ENCODE measurements around the gene RITA1.

The RITA1 gene

DNA sequence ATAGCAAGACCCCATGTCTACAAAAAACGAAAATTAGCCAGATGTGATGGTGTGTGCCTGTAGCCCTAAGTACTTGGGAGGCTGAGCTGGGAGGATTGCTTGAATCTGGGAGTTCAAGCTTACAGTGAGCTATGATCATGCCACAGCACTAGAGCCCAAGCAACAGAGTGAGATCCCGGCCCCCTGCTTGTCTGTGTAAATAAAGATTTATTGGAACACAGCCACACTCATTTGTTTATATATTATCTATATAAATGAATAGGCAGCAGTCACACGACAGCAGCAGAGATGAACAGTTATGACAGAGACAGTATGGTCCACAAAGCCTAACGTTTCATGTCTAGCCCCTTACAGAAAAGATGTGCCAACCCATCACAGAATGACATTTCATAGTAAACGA lies 15.1 kb upstream of the RITA1 start:
- TF ChIP-seq, protein P1, sequence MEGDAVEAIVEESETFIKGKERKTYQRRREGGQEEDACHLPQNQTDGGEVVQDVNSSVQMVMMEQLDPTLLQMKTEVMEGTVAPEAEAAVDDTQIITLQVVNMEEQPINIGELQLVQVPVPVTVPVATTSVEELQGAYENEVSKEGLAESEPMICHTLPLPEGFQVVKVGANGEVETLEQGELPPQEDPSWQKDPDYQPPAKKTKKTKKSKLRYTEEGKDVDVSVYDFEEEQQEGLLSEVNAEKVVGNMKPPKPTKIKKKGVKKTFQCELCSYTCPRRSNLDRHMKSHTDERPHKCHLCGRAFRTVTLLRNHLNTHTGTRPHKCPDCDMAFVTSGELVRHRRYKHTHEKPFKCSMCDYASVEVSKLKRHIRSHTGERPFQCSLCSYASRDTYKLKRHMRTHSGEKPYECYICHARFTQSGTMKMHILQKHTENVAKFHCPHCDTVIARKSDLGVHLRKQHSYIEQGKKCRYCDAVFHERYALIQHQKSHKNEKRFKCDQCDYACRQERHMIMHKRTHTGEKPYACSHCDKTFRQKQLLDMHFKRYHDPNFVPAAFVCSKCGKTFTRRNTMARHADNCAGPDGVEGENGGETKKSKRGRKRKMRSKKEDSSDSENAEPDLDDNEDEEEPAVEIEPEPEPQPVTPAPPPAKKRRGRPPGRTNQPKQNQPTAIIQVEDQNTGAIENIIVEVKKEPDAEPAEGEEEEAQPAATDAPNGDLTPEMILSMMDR (IDR thresholded peaks at IDR 0.05): no peak
- no peak overlapping the region for H3K27ac ChIP-seq
- no peak overlapping the region for H3K4me3 ChIP-seq (ENCODE audit: low read depth in 1 of 2, low read length in 1 of 2)
- no peaks in the 10 kb centered on the region for H3K27me3 ChIP-seq
- peaks cover 87% of the 10 kb centered on the region for H3K36me3 ChIP-seq
- no peaks in the 10 kb centered on the region for H3K4me1 ChIP-seq (ENCODE audit: control insufficient read depth in 1 of 2, insufficient read depth in 1 of 2, low read depth in 1 of 2, low read length in 1 of 2)
- no peaks in the 10 kb centered on the region for H3K9me3 ChIP-seq

DNA sequence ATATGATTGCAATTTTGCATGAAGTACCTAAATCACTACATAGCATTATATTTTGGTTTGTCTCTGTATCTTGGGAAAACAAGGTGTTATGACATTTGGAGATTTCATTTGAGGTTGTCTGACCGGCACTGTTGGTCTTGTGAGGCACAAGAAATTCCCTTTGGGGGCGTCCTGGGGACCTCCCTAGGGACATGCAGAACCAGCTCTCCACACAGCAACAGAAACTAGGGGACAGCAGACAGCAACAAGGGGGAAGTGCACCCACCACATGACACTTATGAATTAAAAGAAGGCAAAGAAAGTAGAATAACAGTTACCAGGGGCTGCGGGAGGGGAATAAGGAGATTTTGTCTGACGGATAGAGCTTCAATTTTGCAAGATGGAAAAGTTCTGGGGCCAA lies 14.6 kb upstream of the RITA1 start:
- H3K36me3 ChIP-seq: peaks cover 87% of the 10 kb centered on the region
- H3K9me3 ChIP-seq: no peaks in the 10 kb centered on the region
- H3K27ac ChIP-seq: no peak overlapping the region
- no peak overlapping the region for H3K4me3 ChIP-seq (ENCODE audit: low read depth in 1 of 2, low read length in 1 of 2)
- H3K4me1 ChIP-seq (ENCODE audit: control insufficient read depth in 1 of 2, insufficient read depth in 1 of 2, low read depth in 1 of 2, low read length in 1 of 2): no peaks in the 10 kb centered on the region
- TF ChIP-seq, protein P1 (IDR thresholded peaks at IDR 0.05): no peak
- H3K27me3 ChIP-seq: no peaks in the 10 kb centered on the region

GRCh38 chr12:113171543-113171942 lies 14.0 kb upstream of the RITA1 start:
- H3K4me3 ChIP-seq (ENCODE audit: low read depth in 1 of 2, low read length in 1 of 2): no peak overlapping the region
- H3K27me3 ChIP-seq: no peaks in the 10 kb centered on the region
- TF ChIP-seq, protein P1 (IDR thresholded peaks at IDR 0.05): no peak
- peaks cover 88% of the 10 kb centered on the region for H3K36me3 ChIP-seq
- no peaks in the 10 kb centered on the region for H3K9me3 ChIP-seq
- H3K4me1 ChIP-seq (ENCODE audit: control insufficient read depth in 1 of 2, insufficient read depth in 1 of 2, low read depth in 1 of 2, low read length in 1 of 2): no peaks in the 10 kb centered on the region
- H3K27ac ChIP-seq: no peak overlapping the region

GRCh38 chr12:113172185-113172584 lies 13.3 kb upstream of the RITA1 start:
- TF ChIP-seq, protein P1 (IDR thresholded peaks at IDR 0.05): no peak
- no peaks in the 10 kb centered on the region for H3K4me1 ChIP-seq (ENCODE audit: control insufficient read depth in 1 of 2, insufficient read depth in 1 of 2, low read depth in 1 of 2, low read length in 1 of 2)
- H3K36me3 ChIP-seq: peaks cover 89% of the 10 kb centered on the region
- no peaks in the 10 kb centered on the region for H3K27me3 ChIP-seq
- H3K27ac ChIP-seq: no peak overlapping the region
- H3K4me3 ChIP-seq (ENCODE audit: low read depth in 1 of 2, low read length in 1 of 2): no peak overlapping the region
- H3K9me3 ChIP-seq: no peaks in the 10 kb centered on the region

DNA sequence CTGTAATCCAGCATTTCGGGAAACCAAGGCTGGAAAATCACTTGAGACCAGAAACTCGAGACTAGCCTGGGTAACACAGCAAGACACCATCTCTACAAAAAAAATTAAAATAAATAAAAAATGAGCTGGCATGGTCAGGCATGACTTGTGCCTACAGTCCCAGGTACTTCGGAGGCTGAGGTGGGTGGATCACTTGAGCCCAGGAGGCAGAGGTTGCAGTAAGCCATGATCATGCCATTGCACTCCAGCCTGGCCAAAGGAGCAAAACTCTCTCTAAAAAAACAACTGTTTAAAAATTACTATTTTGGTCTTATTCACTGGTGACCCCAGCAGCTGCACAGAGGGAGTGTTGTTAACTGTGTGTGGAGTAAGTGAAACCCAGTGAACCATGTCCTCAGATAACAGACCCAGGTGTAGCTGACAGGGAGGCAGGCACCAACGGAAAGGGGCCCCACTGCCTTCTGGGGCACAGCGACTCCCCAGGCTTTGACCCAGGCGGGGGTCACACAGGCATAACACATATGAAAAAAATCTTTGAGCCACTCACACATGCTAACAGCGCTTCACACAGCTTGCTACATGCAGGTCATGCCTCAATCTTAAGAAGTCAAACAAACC lies 12.3 kb upstream of the RITA1 start:
- Histone ChIP-seq H3K4me1 (ENCODE audit: control insufficient read depth in 1 of 2, insufficient read depth in 1 of 2, low read depth in 1 of 2, low read length in 1 of 2) (no peaks in the 10 kb centered on the region), H3K36me3 (peaks cover 90% of the 10 kb centered on the region), H3K9me3 (no peaks in the 10 kb centered on the region), H3K4me3 (ENCODE audit: low read depth in 1 of 2, low read length in 1 of 2) (no peak overlapping the region), H3K27ac (no peak overlapping the region), H3K27me3 (no peaks in the 10 kb centered on the region)
- TF ChIP-seq, protein P1 (IDR thresholded peaks at IDR 0.05): no peak

Data from neutrophil (primary cell).